Lung (tissue), 12 donors: ENCODE results near the gene MOSPD3. TPM values are rescaled to one million over a fixed set of nuclear protein-coding genes. Genes with fewer than 3 reads are reported as not detected.

Experiments
- ATAC-seq: fragments of 200-7000 bp; cut with Tn5 transposase; one replicate; pipeline ENCODE4 v1.9.1; 2020; ENCODE audit warnings: moderate number of reproducible peaks; ENCODE audit not compliant: insufficient read depth, low FRiP score
- DNase-seq, 3 donors: peaks; one replicate each; pipeline ENCODE4 v3.0.0-alpha.2; 2013 to 2017
- H3K27ac ChIP-seq, 2 donors: one replicate each; pipeline ENCODE4 v1.5.1; 2013; ENCODE audit warnings: mild to moderate bottlenecking in 2 of 2, moderate library complexity in 2 of 2, control low read depth in 1 of 2, inconsistent platforms in 1 of 2, low read depth in 1 of 2, low read length in 1 of 2
- H3K27me3 ChIP-seq, 3 donors: one replicate each; pipeline ENCODE4 v1.5.1; 2013; ENCODE audit warnings: low read length in 2 of 3; ENCODE audit not compliant: control insufficient read depth in 3 of 3, insufficient read depth in 3 of 3
- H3K36me3 ChIP-seq, 4 donors: one replicate each; pipeline ENCODE4 v1.5.1; 2013; ENCODE audit warnings: low read length in 4 of 4, mild to moderate bottlenecking in 1 of 4, moderate library complexity in 1 of 4; ENCODE audit not compliant: control insufficient read depth in 4 of 4, insufficient read depth in 4 of 4
- H3K4me1 ChIP-seq, 5 donors: one replicate each; pipeline ENCODE4 v1.5.1; 2013; ENCODE audit warnings: low read length in 5 of 5, mild to moderate bottlenecking in 2 of 5, moderate library complexity in 1 of 5; ENCODE audit not compliant: control insufficient read depth in 5 of 5, insufficient read depth in 5 of 5
- H3K4me3 ChIP-seq: one replicate; pipeline ENCODE4 v1.5.1; 2013; ENCODE audit warnings: mild to moderate bottlenecking, control low read depth, moderate library complexity
- H3K9ac ChIP-seq, 2 donors: one replicate each; pipeline ENCODE4 v1.5.1; 2013; ENCODE audit warnings: low read length in 2 of 2, control low read depth in 1 of 2; ENCODE audit not compliant: insufficient read depth in 1 of 2
- H3K9me3 ChIP-seq, 4 donors: one replicate each; pipeline ENCODE4 v1.5.1; 2013; ENCODE audit warnings: low read length in 3 of 4, mild to moderate bottlenecking in 1 of 4, moderate library complexity in 1 of 4; ENCODE audit not compliant: control insufficient read depth in 4 of 4, insufficient read depth in 3 of 4
- CTCF ChIP-seq: IDR thresholded peaks from 2 replicates; pipeline ENCODE4 v1.5.1; 2012; ENCODE audit warnings: mild to moderate bottlenecking; ENCODE audit errors: control extremely low read depth, extremely low read depth
- WGBS, 2 donors: extraction: QIAGEN DNeasy Blood & Tissue Kit; methylation state at CpG; one replicate each; pipeline ENCODE4 v1.1.7; 2013; 5-methylcytosine and 5-hydroxymethylcytosine counted together
- polyA plus RNA-seq, 2 donors: library from polyadenylated mRNA; stranded (reverse); fragments of 200-250 nt; gene quantifications; one replicate each; pipeline ENCODE4 v1.2.1, GENCODE V29; 2013
- total RNA-seq, 2 donors: library from RNA; depleted of rRNA in 1 of 2; stranded (reverse); fragments of >200 nt in 1 of 2; gene quantifications; one replicate each; pipeline ENCODE4 v1.2.1, GENCODE V29; 2014 to 2021
- donor health status: control.
- donor health status: control.
- donor health status: Bipolar disorder and iron deficiency.
- donor health status: healthy.
- donor health status: DM: yes; HTN: yes; CAD: no.

The MOSPD3 gene
- total and polyA plus RNA-seq, 4 donors: 13.2 to 26.9 (median 17.1) TPM

- no peak overlapping the region for H3K27ac ChIP-seq
- no peaks in the 10 kb centered on the region for H3K36me3 ChIP-seq
- no peaks in the 10 kb centered on the region for H3K27me3 ChIP-seq
- TF ChIP-seq CTCF: no peak
- H3K4me1 ChIP-seq: peaks cover 0 to 31% (median 5%) of the 10 kb centered on the region in 5 donors
- ATAC-seq: no peak
- no peak overlapping the region for H3K4me3 ChIP-seq
- H3K9me3 ChIP-seq: no peaks in the 10 kb centered on the region
- no peak overlapping the region for H3K9ac ChIP-seq
- WGBS, 2 donors: 81 to 92% methylated on average over 9 of the region's 9 CpGs
- no peak for DNase-seq
Observed at GRCh38 chr7:100600730-100601038, 11.7 kb upstream of the MOSPD3 start.

DNA sequence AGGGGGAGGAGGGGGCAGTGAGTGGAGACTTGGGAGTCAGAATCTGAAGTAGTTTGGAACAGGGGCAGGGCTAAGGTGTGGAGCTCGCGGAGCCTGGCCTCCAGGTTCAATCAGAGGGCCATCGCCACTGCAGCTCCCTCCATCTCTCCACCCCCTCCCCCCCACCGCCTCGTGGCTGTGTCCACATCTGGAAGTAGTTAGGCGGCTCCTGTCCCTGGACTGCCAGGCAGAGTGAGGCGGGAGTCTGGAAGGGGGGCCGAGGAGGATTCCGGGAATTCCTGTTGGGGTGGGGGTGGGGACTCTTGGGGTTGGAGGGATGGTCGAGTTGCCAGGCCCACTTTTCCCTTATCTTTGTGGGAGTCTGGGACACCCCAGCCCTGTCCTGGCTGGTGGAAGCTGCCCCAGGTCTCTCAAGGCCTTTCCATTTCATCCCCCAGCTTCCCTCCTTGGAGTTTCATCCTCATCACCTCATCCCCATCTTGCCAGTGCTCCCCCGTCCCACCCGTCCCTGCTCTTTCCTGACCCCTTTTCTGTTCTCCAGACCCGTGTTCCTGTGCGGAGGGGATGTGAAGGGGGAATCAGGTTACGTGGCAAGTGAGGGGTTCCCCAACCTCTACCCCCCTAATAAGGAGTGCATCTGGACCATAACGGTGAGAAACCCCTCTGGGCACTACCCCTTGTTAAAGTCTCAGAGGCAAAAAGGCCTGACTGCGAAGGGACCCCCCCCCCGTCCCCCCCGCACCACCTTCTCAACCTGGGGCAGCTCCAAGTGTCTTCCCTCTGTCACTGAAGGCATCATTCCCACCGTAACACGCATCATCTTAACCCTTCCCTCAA is 9.2 kb upstream of the MOSPD3 start:
- TF ChIP-seq CTCF: no peak
- Histone ChIP-seq H3K27ac (peak overlapping the region in 1 of 2 donors; percentile 50), H3K4me1 (peaks cover 0 to 31% (median 5%) of the 10 kb centered on the region in 5 donors), H3K4me3 (no peak overlapping the region), H3K27me3 (no peaks in the 10 kb centered on the region), H3K9me3 (no peaks in the 10 kb centered on the region), H3K36me3 (peaks cover 0 to 5% (median 0%) of the 10 kb centered on the region in 4 donors), H3K9ac (no peak overlapping the region)
- DNase-seq: peak; percentile 93 to 94 (median 93)
- no peak for ATAC-seq
- 47 to 72% methylated on average over 20 to 21 of the region's 21 CpGs for WGBS, 2 donors

DNA sequence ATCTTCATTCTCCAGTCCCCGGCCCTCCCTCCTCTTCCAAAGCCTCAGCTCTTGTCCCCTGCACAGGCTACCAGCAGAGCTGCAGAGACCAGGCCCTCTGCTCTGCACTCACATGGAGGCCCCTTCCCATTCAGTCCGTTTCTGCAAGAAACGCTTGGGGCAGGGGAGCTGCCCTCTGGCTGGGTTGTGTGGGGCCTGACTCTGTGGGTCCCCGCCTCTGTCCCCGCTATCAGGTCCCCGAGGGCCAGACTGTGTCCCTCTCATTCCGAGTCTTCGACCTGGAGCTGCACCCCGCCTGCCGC is 8.7 kb upstream of the MOSPD3 start:
- ATAC-seq (no peak), DNase-seq (peak; percentile 39 to 62 (median 43))
- 20 to 25% methylated on average over 10 of the region's 10 CpGs for WGBS, 2 donors
- Histone ChIP-seq H3K27ac (peak overlapping the region; percentile 24 to 50), H3K27me3 (no peaks in the 10 kb centered on the region), H3K9ac (no peak overlapping the region), H3K9me3 (no peaks in the 10 kb centered on the region), H3K4me3 (peak overlapping the region; percentile 21), H3K36me3 (peaks cover 0 to 7% (median 0%) of the 10 kb centered on the region in 4 donors), H3K4me1 (peaks cover 0 to 31% (median 5%) of the 10 kb centered on the region in 5 donors)
- TF ChIP-seq CTCF: no peak
